T-helper 2 cell treated with Interferon-gamma antibody and Interleukin-4, amounts not matched to agents 100 ng/mL and 5 ng/mL, for 36 hours (primary cell): Measurements from ENCODE around the gene ADAMTSL4. TPM values are rescaled to one million over a fixed set of nuclear protein-coding genes. Genes with fewer than 3 reads are reported as not detected.

Source experiments
- intact Hi-C: fragments of 100-400 bp; cut with micrococcal nuclease; formaldehyde crosslinking; loops from one replicate; pipeline ENCODE4 v1.15.1; 2023
- total RNA-seq: library from RNA; stranded (reverse); gene quantifications from 2 replicates; pipeline ENCODE4 v1.2.3, GENCODE V29; 2022

Gene ADAMTSL4
- total RNA-seq = 0.39 and 0.41 TPM in 2 replicates

GRCh38 chr1:150548632-150549495, at the start of gene ADAMTSL4:
TSS of gene ADAMTSL4 (plus strand) at chr1:150549408. CDS start at chr1:150552289, 2,881 bp downstream.
- intact Hi-C loops = no loop called here

GRCh38 chr1:150505431-150505830, 43.8 kb upstream of the ADAMTSL4 start:
- intact Hi-C loops = no loop called here

GRCh38 chr1:150507912-150508864, 41.0 kb upstream of the ADAMTSL4 start, which contains the start of gene ECM1:
TSS of gene ECM1 (plus strand) at chr1:150508109. CDS start at chr1:150508210, 101 bp downstream.
- intact Hi-C loops = no loop called here

GRCh38 chr1:150508982-150509381, 40.2 kb upstream of the ADAMTSL4 start:
- intact Hi-C loops = no loop called here

- intact Hi-C loops = loop anchor here (10.0 kb wide), 1 partner anchor 257 kb away; the partner anchor contains the start of gene CA14
Observed at GRCh38 chr1:150511551-150511950, 37.7 kb upstream of the ADAMTSL4 start.

GRCh38 chr1:150511985-150512660, 37.1 kb upstream of the ADAMTSL4 start:
- intact Hi-C loops = loop anchor here (10.0 kb wide), 1 partner anchor 257 kb away; the partner anchor contains the start of gene CA14

- intact Hi-C loops = loop anchor here (10.0 kb wide), 1 partner anchor 258 kb away; the partner anchor contains the start of gene CA14
Observed at GRCh38 chr1:150512846-150513245, 36.4 kb upstream of the ADAMTSL4 start.

- intact Hi-C loops = loop anchor here (10.0 kb wide), 1 partner anchor 259 kb away; the partner anchor contains the start of gene CA14
Observed at GRCh38 chr1:150513351-150513791, 35.8 kb upstream of the ADAMTSL4 start.

- intact Hi-C loops = loop anchor here (10.0 kb wide), 1 partner anchor 259 kb away; the partner anchor contains the start of gene CA14
Observed at GRCh38 chr1:150514260-150514659, 34.9 kb upstream of the ADAMTSL4 start.

GRCh38 chr1:150514913-150515327, 34.3 kb upstream of the ADAMTSL4 start:
- intact Hi-C loops = loop anchor here (1.0 to 10.0 kb wide), 3 partner anchors 28 to 260 kb away; partner anchors contain the start of genes CA14 and TARS2

- intact Hi-C loops = loop anchor here (1.0 to 10.0 kb wide), 3 partner anchors 28 to 261 kb away; partner anchors contain the start of genes CA14 and TARS2
Observed at GRCh38 chr1:150515328-150516049, 33.7 kb upstream of the ADAMTSL4 start, which contains the start of gene FALEC. TSS of gene FALEC (plus strand) at chr1:150515752.

GRCh38 chr1:150516050-150516591, 33.1 kb upstream of the ADAMTSL4 start:
- intact Hi-C loops = loop anchor here (10.0 kb wide), 1 partner anchor 261 kb away; the partner anchor contains the start of gene CA14

- intact Hi-C loops = loop anchor here (10.0 kb wide), 1 partner anchor 262 kb away; the partner anchor contains the start of gene CA14
Observed at GRCh38 chr1:150516616-150517015, 32.6 kb upstream of the ADAMTSL4 start.

- intact Hi-C loops = no loop called here
Observed at GRCh38 chr1:150521196-150521968, 27.8 kb upstream of the ADAMTSL4 start.

GRCh38 chr1:150525348-150525747, 23.9 kb upstream of the ADAMTSL4 start:
- intact Hi-C loops = no loop called here

- intact Hi-C loops = no loop called here
Observed at GRCh38 chr1:150528196-150528595, 21.0 kb upstream of the ADAMTSL4 start.

- intact Hi-C loops = no loop called here
Observed at GRCh38 chr1:150529017-150529416, 20.2 kb upstream of the ADAMTSL4 start.

GRCh38 chr1:150530491-150531159, 18.6 kb upstream of the ADAMTSL4 start:
- intact Hi-C loops = loop anchor here (5.0 kb wide), 1 partner anchor 68 kb away; no protein-coding TSS in a partner anchor
